GM18508 (cell line): ENCODE data around the gene ADAMTSL3.

Experiments used
- ATAC-seq: cut with Tn5 transposase; IDR thresholded peaks from one replicate; pipeline ENCODE4 v1.9.1; 2021; ENCODE audit warnings: moderate number of reproducible peaks; ENCODE audit not compliant: insufficient read depth, unreplicated experiment

ADAMTSL3 gene

GRCh38 chr15:83816124-83816883, 162.4 kb downstream of the ADAMTSL3 start:
- ATAC-seq = no peak

DNA sequence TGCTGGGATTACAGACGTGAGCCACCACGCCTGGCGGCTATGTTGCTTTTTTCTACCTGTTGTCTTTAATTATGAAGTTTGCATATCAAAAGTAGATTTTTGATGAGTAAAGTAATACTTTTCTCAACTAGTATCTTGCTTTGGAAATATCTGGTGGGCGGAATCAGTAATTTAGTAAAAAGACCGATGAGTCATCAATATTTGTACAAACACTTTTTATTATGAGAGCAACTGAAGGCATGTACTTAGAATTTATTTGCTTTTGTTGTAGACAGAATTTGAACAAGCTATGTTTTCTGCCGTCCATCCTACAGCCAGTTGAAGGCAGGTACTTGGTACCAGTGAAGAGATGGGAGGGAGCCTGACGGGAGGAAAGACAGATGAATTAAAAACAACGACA, 164.7 kb downstream of the ADAMTSL3 start:
- no peak for ATAC-seq

DNA sequence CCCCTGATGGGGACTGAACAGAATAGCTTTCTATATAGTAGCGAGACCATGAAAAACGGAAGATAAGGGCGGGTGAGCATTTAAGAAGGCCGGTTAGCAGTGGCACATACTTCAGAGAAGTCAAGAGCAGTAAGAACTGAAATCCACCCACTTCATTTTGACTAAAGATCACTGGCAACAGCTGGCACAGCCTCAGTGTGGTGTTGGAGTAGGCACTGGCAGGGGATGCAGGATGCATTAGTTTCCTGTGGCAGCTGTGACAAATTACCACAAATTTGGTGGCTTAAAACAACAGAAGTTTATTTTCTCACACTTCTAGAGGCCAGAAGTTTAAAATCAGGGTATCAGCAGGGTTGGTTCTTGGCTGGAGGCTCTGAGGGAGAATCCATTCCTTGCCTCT, 176.5 kb downstream of the ADAMTSL3 start:
- ATAC-seq = no peak

- no peak for ATAC-seq
Observed at GRCh38 chr15:83833569-83833968, 179.6 kb downstream of the ADAMTSL3 start.

DNA sequence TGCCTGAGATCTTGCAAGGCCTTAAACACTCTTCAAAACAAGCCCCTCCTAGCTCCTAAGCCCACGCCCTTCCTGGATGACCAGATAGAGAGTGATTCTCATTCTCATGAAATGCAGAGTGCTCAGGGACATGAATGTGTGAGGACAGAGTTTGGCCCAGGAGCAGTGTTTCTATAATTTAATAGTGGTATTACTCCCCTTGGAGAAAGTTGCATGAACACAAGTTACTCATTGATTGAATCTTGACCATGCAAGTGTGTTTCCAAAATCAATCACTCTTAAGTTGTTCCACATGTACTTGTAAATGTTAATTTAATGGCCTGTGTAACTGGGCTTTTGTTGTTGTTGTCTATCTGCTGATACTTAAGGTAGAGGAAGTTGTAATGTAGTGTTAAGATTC, 181.6 kb downstream of the ADAMTSL3 start:
- ATAC-seq = no peak

DNA sequence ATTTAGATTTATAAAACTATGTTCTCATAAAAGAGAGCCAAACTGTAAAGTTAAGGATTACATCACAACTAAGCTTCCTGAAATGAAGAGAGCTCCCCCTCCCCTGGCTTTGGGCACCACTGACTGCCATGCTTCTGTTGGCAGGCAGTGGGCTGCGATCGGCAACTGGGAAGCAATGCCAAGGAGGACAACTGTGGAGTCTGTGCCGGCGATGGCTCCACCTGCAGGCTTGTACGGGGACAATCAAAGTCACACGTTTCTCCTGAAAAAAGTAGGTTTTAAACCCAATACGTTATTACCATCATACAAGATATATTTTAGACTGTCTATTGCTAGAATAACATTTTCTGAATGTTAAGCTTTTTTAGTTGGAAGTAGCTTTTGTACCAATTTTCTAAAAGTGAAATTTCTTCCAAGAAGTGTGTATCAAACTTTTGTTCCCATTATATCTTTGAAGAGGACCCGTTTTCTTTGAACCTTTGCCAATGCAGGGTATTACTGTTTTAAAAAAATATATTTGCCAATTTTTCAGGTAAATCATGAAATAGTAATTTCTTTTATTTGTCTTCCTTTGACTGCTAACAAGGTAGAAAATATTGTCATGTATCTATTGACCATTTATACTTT, 184.1 kb downstream of the ADAMTSL3 start:
- ATAC-seq = no peak

DNA sequence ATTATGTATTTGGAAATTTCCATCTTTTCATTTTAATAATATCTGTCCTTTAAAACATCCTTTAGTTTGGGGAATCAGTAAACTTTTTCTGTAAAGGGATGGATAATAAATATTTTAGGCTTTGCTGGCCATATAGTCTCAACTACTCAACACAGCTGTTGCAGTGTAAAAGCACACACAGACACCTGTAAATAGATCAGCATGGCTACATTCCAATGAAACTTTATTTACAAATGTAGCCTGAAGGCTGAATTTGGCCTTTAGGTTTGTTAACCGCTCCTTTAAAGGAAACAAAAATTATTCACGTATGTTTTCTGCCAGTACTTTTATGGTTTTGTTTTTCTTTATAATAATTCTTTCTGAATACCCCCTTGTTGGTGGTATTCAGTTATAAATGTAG, 184.8 kb downstream of the ADAMTSL3 start:
- no peak for ATAC-seq

GRCh38 chr15:83842281-83842680, 188.4 kb downstream of the ADAMTSL3 start:
- ATAC-seq = no peak

- no peak for ATAC-seq
Observed at GRCh38 chr15:83843471-83843871, 189.5 kb downstream of the ADAMTSL3 start.

DNA sequence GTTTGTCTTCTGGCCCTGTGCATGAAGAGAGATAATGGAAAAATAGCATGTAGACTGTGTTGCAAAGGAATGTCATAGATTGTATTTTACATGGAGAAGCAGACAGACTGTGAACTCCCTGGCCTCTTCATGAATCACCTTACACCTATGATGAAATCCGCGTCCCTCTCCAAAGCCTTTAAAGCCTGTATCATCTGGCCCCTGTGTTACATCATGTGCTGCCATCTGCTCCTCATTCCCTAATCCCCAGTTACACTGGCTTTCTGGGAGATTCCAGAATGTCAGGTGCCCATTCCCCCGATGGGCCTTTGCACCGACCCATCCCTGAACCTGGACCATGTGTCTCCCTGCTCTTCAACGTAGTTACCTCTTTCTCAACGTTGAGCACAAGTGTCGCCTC, 190.8 kb downstream of the ADAMTSL3 start:
- ATAC-seq = no peak

DNA sequence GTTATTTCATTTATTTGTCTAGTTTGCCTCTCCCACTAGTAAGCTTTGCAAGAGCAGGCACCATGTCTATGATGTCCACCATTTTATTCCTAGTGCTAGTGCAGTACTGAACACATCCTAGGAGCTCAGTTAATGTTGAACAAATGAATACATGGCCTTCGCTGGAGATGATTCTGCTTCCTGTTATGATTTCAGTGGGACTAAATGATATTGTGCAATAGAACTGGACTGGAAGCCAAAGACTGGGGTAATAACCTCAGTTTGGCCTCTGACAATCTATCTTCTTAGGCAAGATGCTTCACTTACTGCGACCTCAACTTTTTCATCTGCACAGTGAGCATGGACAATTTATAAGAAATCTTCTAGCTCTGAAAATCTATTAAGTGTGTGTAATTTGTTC, 191.3 kb downstream of the ADAMTSL3 start:
- no peak for ATAC-seq

GRCh38 chr15:83846847-83847246, 192.9 kb downstream of the ADAMTSL3 start:
- ATAC-seq = no peak

DNA sequence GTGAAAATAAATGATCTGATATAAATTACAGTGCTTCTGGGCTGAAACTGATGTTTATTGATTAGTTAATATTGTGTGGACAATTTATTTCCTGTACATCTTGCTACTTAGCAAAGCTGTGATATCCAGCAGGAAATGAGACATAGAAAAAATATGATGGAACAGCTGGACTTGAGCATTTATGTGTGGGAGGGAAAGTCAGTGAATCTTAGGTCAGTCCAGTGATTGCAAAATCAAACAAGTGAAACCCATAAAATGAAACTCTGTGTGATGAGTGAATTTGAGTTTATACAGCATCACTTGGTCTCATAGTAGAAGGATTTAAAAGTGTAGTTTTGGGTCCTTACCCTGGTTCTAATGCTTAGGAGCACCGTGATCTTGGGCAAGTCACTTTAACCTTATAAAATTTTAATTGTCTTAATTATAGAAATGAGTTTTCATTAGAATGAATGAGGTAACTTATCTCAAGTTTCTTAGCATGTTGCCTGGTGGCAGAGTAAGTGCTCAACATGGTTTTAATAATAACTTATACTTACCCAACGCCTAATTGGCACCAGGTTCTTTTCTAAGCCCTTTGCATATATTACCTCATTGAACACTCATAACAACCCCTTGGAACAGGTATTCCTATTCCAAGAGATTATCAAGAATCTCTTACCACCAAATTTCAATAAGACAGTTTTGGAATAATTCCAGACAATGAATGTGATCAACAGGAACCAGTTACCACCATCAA, 194.6 kb downstream of the ADAMTSL3 start:
- ATAC-seq = no peak

- ATAC-seq = no peak
Observed at GRCh38 chr15:83850015-83850414, 196.1 kb downstream of the ADAMTSL3 start.

- ATAC-seq = no peak
Observed at GRCh38 chr15:83850501-83851245, 196.8 kb downstream of the ADAMTSL3 start.

DNA sequence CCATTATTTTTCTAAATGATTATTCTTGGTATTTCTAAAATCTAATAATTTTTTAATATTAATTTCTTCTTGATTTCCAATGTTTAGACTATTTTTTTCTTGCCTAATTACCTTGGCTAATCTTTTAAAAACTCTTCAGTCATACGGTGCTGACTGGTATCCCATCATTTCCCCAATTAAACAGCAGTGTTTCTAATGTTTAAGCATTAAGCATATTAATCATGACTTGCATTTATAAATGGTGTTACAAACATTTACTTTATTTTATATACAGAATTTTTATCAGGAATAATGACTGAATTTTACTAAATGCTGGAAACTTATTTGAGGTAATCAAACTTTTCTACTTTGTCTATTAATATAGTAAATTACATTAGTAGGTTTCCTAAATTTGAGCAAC, 199.3 kb downstream of the ADAMTSL3 start:
- no peak for ATAC-seq

DNA sequence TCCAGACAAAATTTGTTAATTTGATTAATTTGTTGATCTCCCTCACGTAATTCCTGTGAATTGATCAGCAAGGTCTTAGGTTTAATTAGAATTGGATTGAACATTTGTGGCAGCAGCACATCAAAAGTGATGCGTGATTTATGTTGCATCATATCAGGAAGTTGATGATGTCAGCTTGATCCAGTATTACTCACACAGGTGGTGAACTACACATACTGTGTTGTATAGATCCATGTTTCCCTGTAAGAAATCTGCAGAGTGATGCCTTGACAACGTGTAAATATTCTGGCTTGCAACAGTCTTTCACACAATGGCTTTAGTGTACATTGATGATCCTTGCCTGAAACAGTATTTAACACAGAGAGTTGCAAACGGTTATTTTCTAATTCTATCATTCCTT, 200.4 kb downstream of the ADAMTSL3 start:
- no peak for ATAC-seq

DNA sequence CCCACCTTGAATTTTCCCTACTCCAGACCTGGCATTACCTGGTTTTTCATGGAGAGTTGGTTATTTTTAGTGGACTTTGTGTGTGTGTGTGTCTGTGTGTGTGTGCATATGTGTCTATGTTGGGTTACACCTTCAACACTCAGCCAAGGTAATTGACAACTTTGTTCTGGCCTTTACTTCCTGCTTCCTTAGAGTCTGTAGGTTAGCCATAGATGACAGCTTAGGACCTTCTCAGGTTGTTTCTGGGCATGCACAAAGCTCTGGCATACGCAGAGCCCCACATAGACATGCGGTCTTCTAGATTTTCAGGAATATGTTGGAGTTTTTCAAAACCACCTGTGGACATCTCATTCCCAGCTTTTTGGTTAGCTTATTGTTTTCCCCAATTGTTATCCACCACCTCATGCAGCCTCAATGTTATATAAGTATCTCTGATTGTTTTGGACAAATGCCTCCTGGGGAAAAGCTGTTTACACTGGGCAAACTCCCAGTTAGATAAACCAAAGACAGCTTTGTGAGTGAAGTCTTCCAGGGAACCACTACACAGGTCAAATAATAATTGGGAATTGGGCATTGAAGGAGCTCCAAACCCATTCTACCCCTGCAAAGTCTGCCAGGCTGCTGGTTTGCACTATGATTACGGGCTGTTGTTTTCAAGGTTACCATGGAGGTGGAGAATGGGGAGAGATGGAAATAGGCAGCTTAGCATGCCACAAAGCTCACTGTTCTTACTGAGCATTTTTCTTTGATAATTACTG, 201.2 kb downstream of the ADAMTSL3 start:
- no peak for ATAC-seq

DNA sequence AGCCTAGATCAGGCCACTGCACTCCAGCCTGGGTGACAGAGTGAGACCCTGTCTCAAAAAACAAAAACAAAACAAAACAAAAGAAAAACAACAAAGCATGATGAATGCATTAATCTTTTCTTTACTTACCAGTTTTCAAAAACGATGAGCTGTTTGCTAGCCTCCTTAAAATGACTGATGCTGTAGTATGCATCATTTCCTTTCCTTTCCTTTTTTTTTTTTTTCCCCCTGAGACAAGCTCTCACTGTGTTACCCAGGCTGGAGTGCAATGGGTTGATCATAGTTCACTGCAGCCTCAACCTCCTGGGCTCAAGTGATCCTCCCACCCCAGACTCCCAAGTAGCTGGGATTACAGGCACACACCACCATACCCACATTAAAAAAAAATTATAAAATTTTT, 202.0 kb downstream of the ADAMTSL3 start:
- ATAC-seq = no peak
